Dedifferentiated amniotic fluid mesenchymal stem cell (primary cell): ENCODE data around the gene USHBP1.

Experiments
- DNase-seq: peaks from one replicate; pipeline ENCODE4 v3.0.0-alpha.2; 2016; ENCODE audit errors: extremely low spot score

Gene USHBP1

DNA sequence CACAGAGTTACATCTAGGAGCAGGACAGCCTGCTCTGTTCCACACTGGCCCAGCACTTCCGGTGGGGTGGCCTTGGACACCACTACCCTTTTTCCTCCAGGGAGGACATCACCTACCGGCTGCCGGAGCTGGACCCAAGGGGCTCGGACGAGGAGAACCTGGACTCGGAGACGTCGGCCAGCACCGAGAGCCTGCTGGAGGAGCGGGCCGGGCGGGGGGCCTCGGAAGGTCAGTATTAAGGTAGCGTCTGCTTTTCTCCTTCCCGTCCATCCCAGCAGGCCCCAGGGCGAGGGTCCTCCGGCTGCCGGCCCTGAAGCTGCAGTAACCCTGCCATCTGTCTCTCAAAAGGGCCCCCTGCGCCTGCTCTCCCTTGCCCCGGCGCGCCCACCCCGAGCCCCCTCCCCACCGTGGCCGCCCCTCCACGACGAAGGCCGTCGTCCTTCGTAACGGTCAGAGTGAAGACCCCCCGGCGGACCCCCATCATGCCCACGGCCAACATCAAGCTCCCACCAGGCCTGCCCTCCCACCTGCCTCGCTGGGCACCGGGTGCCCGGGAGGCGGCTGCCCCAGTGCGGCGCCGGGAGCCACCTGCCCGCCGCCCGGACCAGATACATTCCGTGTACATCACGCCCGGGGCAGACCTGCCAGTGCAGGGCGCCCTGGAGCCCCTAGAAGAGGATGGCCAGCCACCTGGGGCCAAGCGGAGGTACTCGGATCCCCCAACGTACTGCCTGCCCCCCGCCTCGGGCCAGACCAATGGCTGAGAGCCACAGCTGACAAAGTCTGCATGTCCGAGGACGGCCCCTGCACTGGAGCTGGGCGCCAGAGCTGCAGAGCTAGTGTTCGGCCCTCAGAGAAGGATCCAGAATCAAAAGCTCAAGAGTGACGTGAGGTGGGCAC lies 52.7 kb downstream of the USHBP1 start:
- DNase-seq, result no peak

DNA sequence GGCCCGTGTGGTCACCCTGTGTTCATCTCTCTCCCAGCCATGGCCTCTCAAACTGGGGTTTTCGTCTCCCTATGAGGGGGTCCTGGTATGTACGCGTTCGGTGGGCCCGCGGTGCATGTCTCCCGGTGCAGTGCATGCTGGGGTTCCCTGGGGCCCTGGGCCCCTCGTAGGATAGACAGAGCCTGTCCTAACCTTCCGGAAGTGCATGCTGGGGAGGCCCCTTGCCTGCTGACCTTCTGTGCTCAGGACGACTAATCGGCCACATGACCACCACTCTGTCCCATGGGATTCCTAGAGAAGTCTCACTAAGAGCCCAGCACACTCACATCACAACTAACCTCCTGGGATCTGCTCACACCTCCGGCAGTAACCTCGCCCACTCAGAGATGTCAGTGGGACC lies 54.2 kb downstream of the USHBP1 start:
- DNase-seq, result no peak

DNA sequence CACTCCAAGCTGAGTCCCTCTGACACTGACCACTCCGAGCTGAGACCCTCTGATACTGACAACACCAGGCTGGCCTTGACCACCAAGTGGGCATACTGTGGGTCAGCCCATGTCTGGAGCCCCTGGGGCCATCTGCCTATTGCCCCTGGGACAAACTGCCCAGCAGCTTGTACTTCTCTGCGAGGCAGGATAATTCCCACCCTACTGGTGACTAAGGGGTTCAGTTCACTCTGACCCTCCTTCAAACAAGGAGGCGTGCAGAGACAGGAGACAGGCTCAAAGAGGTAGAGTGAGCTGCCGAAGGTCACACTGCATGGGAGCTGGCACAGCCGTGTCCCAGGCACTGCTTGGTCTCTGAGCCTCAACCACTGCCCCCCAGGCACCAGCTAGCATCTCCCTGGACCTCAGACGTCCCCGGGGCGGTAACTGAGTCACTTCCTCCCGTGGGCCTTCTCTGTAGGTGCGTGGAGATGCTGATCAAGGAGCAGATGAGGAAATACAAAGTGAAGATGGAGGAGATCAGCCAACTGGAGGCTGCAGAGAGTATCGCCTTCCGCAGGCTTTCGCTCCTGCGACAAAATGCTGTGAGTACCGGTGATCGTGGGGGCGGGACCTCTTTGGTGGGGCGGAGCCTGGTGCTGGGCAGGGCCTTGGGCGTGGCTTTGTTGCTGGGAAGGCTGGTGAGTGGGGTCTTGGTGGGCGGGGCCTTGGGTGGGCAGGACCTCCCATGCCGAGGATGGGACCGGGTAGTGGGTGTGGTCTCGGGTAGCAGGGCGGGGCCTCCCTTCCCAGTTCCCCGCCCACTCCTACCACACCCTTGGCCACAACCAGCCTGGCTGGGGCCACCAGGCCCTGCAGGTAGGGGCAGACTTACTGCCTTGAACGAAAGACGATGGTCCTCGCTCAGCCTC lies 55.2 kb downstream of the USHBP1 start:
- no peak for DNase-seq

DNA sequence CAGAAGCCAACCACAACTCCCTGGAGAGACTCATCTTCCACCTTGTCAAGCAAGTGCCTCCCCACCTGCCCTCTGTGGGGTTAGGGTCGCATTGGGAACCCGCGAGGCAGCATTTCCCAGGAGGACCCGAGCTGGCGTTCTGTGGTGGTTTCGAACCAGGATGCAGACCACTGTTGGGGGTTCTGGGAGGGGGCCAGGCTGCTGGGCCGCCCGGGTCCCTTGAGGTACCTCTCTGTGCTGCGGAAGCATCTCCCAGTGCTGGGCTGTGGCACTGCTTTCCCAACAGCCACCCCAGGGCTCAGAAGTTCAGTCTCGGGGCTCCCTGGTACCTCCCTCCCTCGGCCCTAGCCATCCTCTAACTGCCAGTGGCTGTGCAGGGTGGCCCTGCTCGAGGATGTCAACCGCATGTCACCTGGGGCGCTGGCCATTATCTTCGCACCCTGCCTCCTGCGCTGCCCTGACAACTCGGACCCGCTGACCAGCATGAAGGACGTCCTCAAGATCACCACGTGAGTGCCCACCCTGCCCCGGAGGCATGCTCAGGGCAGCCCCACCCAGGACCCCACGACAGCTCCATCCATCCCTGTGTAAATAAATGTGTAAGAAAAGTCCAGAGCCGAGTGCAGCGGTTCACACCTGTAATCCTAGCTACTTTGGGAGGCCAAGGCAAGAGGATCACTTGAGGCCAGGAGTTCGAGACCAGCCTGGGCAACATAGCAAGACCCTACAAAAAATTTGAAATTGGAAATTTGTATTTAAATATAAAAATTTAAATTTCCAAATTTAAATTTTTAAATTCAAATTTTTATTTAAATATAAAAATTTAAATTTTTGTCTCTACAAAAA lies 57.6 kb downstream of the USHBP1 start:
- DNase-seq, result no peak

DNA sequence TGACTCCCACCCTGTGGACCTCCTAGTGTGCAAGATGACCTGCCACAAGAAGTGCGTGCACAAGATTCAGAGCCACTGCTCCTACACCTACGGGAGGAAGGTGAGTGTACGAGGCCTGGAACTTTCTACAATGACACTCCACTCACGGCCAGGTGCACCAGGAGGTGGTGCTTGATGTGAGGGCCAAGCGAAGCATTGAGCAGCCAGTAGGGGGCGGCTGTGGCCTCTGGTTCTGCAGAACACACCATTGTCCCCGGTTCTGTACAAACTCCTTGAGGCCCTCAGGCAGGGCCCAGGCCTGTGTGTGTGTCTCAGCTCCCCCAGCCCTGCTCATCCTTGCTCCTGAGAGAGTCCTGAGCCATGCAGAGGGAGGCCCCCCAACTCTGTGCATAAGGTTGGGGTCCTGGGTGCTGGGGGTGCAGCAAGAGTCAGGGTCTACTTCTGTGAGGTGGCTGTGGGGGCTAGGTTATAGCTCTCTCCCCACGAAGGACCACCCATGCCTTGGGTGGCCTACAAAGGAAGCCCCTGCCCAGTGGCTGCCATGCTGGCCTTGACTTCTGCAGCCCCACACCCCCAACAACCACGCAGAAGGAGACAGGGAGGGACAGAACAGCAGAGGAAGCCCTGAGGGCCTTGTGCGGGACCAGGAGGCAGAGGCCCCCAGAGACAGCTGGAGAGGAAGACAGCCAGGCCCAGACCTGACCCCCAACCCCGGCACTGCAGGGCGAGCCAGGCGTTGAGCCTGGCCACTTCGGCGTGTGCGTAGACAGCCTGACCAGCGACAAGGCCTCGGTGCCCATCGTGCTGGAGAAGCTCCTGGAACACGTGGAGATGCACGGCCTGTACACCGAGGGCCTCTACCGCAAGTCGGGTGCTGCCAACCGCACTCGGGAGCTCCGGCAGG lies 59.1 kb downstream of the USHBP1 start:
- peak; percentile 16 for DNase-seq

DNA sequence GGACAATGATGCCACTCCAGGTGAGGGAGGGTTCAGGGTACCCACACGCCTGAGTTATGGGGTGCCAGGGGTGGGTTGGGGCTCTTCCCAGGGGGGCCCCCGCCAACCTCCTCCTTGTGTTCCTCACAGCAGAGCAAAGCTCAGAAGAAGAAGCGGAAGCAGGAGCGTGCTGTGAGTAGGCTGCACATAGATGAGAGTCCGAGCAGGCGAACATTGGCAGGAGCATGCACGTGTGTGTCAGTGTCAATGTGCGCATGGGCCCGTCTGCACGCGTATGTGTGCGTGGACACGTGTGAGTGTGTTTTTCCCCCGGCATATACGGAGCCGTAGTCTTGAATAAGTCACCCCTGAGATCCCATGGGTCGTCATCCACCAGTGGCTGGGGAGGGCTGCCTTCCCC lies 61.8 kb downstream of the USHBP1 start:
- DNase-seq, result no peak

DNA sequence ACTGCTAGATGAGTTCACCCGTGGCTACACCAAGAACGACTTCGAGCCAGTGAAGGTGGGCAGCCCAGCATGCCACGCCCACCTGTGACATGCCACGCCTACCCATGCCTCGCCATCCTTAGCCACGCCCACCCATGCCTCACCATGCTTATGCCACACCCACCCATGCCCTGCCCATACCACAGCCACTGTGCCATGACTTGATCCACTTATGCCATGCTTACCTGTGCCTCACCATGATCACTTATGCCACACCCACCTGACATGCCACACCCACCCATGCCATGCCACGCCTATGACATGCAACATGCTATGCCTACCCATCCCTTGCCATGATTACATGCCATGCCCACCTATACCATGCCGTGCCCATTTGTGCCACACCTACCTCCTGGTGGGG lies 62.3 kb downstream of the USHBP1 start:
- DNase-seq, result no peak

DNA sequence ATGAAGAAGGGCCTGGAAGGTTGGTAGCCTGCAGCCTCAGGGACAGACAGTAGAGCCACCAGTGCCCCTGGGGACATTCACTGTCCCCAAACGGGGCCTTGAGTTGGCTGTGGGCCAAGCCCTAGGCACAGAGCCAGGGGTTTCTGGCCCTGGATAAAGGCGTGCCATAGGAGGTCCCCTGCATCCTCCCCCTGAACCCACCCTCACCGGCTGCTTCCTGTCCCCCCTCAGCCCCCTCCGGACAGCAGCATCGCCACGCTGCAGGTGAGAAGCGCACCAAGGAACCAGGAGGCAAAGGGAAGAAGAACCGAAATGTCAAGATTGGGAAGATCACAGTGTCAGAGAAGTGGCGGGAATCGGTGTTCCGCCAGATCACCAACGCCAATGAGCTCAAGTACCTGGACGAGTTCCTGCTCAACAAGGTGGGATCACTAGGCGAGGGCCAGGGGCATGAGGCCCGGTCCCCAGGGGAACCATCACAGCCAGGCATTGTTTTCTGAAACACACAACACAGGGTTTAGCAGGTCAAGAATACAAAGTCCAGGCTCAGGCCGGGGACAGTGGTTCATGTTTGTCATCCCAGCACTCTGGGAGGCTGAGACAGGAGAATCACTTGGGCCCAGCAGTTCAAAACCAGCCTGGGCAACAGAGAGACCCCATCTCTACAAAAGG lies 64.0 kb downstream of the USHBP1 start:
- no peak for DNase-seq
